ENCODE measurements around the gene ARRB1.

- TF ChIP-seq CTCF (IDR thresholded peaks at IDR 0.05) (no peak), POLR2A (IDR thresholded peaks at IDR 0.05) (no peak), POLR2AphosphoS5 (IDR thresholded peaks at IDR 0.05; ENCODE audit: insufficient read depth in 1 of 2, low read depth in 1 of 2) (no peak)
Observed at GRCh38 chr11:75314771-75315438, 36.6 kb downstream of the ARRB1 start.
